Activated CD8-positive, alpha-beta memory T cell treated with anti-CD3 and anti-CD28 coated beads for 4 hours (primary cell): ENCODE measurements around the gene THOC6.

ENCODE experiments used
- DNase-seq, 2 donors: peaks; one replicate each; pipeline ENCODE4 v3.0.0-alpha.2; 2020; ENCODE audit warnings: low read depth in 2 of 2

THOC6 gene

DNA sequence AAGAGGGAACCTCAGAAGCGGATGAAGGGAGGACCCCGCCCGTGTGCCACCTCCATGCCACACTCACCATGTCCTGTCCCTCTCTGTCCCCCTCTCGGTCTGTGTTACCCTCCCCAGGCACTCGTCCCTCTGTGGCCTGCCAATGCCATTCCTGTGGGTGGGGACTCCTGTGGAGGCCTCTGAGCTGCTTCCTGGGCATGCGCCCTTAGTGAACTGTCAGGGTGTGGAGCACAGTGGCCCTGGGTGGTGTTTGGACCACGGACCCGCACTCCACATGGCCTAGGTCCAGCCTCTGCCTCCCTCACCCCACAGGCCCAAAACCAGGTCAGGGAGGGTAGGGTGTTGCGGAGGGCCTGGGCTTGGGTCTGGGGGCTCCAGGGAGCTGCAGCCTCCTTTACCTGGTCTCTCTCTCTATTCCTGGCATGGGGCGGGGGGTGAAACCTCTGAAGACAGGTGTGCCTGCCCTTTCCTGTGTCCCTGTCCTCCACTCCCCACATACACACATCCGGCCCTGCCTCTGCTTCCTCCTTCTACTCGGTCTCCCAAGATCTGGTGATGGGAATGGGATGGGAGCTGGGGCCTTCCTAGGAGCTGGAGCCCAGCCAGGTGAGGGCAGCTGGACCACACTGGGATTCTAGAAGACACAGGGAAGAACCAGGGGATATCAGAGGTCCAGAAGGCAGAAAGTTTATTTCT, 32.1 kb upstream of the THOC6 start:
- no peak for DNase-seq

GRCh38 chr16:2992383-2993081, 31.3 kb upstream of the THOC6 start:
- no peak for DNase-seq

DNA sequence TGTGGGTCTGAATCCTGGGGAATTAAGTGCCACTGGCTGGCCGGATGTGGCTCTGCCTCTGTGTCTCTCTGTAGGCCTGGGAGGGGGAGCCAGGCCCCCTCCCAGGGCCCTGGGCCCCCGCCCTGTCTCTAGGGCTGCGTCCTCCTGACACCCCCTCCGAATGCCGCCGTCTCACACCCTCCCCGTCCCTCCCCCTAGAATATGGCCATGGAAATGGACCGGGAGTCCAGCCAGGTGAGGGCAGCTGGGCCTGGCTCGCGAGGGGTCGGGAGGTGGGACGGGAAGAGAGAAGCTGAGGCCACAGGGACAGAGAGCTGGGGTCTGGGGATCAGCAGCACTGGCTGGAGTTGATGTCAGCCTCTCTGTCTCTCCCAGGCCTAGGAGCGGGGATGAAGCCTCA, 27.5 kb upstream of the THOC6 start:
- DNase-seq = no peak

- DNase-seq = no peak
Measured at GRCh38 chr16:2999929-3000328, 23.9 kb upstream of the THOC6 start.

DNA sequence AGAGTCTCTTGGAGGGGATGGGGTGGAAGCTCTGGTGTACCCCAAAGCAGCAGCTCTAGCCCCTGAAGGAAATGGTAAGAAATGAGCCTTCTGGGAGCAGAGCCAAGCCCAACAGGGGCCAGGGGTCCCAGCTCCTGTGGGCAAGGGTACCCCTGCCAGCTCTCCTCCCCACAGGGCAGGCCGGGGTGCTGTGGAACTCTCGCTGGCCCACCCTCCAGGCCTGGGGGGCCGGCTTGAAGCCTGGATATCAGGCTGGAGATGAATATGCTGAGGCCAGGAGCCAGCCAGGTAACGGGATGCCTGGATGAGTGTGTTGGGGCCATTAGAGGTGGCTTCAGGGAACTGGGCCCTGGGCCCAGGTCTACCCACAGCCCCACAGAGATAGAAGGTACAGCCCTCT, 23.3 kb upstream of the THOC6 start:
- no peak for DNase-seq

- no peak for DNase-seq
Measured at GRCh38 chr16:3001316-3001715, 22.5 kb upstream of the THOC6 start.

- DNase-seq = peak; percentile 88 to 95
Measured at GRCh38 chr16:3003582-3004270, 20.1 kb upstream of the THOC6 start.

DNA sequence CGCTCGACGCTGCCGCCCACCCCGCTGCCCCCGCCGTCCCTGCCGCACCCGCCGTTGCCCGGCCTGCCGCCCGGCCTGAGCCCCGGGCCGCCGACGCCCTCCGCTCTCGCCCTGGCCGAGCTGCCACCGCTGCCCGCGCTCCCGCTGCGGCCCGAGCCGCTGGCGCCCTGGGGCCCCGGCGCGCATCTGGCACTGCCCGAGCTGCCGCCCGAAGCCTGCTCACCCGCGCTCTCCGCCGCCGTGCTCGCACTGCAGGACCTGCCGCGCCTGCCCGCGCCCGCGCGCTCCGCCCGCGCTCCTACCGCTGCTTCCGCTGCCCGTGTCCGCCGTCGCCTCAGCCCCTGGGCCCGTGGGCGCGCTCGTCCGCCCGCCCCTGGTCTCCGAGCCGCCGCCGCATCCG, 19.5 kb upstream of the THOC6 start:
- no peak for DNase-seq

DNA sequence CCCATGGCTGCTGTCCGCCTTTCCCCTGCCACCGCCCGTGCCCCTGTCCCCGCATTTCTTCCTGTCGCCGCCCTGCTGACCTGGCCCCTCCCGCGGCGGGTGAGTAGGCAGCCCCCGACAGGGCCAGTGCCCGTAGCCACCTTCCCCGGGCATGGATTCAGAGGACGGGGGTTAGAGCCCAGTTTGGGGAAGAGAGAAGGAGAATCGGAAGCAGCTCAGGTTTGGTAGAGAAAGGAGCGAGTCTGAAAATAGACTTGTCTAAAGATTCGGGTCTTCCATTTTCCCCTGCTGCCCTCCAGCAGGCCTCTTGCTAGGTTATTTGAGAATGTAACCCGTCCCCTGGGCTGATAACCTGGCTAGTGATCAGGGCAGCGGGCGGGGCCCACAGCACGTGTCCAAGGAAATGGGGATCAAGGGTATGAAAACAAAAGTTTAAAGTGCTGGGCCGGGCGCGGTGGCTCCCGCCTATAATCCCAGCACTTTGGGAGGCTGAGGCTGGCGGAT, 19.0 kb upstream of the THOC6 start:
- no peak for DNase-seq

- no peak for DNase-seq
Measured at GRCh38 chr16:3007059-3007956, 16.5 kb upstream of the THOC6 start.

GRCh38 chr16:3007957-3008689, 15.7 kb upstream of the THOC6 start:
- DNase-seq = no peak

DNA sequence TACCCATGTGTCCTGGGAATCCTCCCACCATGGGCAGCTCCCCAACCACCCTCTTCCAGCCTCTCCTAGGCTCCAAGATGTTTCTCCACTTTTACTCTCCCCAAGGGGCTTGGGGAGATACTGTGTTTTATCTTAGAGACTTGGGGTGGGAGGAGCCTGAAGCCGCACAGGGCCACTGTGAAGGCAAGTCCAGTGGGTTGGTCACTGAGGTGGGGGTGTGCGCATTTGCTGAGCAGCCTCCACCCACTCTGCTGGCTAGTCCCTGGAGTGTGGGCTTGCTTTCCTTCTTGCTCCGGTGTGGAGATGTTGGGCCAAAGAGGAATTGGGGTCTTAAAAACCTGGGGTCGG, 15.2 kb upstream of the THOC6 start:
- DNase-seq = no peak

DNA sequence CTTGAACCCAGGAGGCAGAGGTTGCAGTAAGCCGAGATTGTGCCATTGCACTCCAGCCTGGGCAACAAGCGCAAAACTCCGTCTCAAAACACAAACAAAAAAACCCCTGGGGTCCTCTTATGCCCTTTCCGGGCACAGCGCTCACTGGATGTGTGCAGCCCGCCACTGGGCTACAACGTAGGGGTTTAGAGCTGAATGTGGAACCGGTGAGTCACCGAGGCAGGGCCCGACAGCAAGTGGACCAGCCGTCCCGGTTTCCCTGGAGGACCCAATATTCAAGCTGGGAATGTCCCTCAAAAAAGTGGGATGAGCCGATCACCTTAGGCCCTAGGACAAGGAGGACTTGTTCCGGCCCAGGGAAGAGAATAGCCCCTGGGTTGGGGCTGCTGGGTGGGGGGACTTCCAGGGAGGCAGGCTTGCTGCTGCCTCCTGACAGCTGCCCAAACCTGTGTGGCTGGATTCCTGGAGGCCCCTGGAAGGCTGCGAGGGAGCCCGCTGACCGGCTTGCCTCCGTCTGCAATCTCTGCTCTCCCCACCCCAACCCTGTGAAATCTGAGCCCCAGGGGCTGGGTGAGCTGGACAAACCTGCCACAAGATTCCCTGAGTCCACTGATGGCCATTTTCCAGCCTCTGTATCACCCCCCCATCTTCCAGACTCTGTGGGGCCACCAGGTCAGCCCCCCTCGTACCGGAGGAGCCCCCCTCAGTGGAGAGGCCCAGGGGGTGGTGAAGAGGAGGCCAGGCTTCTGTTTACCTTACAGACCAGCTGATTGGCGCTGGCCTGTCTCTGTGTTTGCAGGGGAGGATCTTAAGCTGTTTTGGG, 14.1 kb upstream of the THOC6 start:
- DNase-seq = no peak

- no peak for DNase-seq
Measured at GRCh38 chr16:3010510-3010909, 13.3 kb upstream of the THOC6 start.

DNA sequence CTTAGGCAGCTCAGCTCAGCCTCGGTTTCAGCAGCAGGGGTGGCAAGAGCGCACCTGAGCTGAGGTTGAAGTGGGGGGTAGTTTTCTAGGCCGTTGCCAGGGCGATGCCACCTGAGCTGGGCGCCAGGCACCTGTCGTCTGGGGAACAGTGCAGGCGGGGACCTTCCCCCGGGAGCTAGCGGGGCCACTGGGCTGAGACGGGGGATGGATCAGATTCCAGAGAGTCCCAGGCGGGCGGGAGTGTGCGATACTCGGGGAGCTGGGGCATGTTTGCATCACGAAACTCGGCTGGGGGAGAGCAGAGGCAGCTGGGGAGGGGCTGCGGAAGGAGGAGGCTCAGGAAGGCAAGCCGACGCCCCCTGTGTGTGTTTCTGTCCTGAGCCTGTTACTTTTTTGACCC, 11.6 kb upstream of the THOC6 start:
- DNase-seq = no peak

GRCh38 chr16:3012828-3013420, 10.9 kb upstream of the THOC6 start, which contains the start of gene CLDN9:
Gene CLDN9, plus strand, starts transcription at chr16:3012923. Its CDS starts 440 bp downstream, at chr16:3013363.
- DNase-seq = no peak

GRCh38 chr16:3013491-3013951, 10.3 kb upstream of the THOC6 start:
- DNase-seq = no peak

GRCh38 chr16:3013998-3014690, 9.7 kb upstream of the THOC6 start:
- DNase-seq = no peak

- no peak for DNase-seq
Measured at GRCh38 chr16:3014971-3015370, 8.9 kb upstream of the THOC6 start.
